ENCODE data around the gene GPR160.

GRCh38 chr3:170063691-170064090 is 25.9 kb downstream of the GPR160 start:
- TF ChIP-seq ZBTB33 (IDR thresholded peaks at IDR 0.05) = no peak
- no peak for TF ChIP-seq GABPA (IDR thresholded peaks at IDR 0.05; ENCODE audit: low read depth)
- no peak for TF ChIP-seq POLR2A (IDR thresholded peaks at IDR 0.05; ENCODE audit: low read depth, low read length)
- TF ChIP-seq CREB1 (IDR thresholded peaks at IDR 0.05; ENCODE audit: low read depth) = no peak
- no peak for TF ChIP-seq IRF5 (IDR thresholded peaks at IDR 0.05; ENCODE audit: borderline replicate concordance)
- no peak for TF ChIP-seq SUPT20H (IDR thresholded peaks at IDR 0.05; ENCODE audit: borderline replicate concordance, control insufficient read depth, low read depth, low read length)
- TF ChIP-seq USF1 (IDR thresholded peaks at IDR 0.05; ENCODE audit: borderline replicate concordance, extremely low read length, insufficient read depth, low read depth, low read length) = no peak
- no peak for TF ChIP-seq MAX (IDR thresholded peaks at IDR 0.05; ENCODE audit: low read depth, low read length)
- TF ChIP-seq BCLAF1 (IDR thresholded peaks at IDR 0.05) = no peak
- no peak for TF ChIP-seq USF2 (IDR thresholded peaks at IDR 0.05; ENCODE audit: borderline replicate concordance, low read depth, low read length)
- TF ChIP-seq CTCF (IDR thresholded peaks at IDR 0.05 in 2 of 3, conservative IDR thresholded peaks at IDR 0.05 in 1 of 3; ENCODE audit: control insufficient read depth in 2 of 3, extremely low read depth in 1 of 3, insufficient read depth in 1 of 3, low read depth in 3 of 3, low read length in 3 of 3) = no peak
- no peak for TF ChIP-seq POLR2AphosphoS5 (IDR thresholded peaks at IDR 0.05; ENCODE audit: low read length)
- TF ChIP-seq FOXM1 (IDR thresholded peaks at IDR 0.05; ENCODE audit: low read depth, low read length) = no peak
